Measurements from ENCODE around the gene COQ4.

COQ4 gene

DNA sequence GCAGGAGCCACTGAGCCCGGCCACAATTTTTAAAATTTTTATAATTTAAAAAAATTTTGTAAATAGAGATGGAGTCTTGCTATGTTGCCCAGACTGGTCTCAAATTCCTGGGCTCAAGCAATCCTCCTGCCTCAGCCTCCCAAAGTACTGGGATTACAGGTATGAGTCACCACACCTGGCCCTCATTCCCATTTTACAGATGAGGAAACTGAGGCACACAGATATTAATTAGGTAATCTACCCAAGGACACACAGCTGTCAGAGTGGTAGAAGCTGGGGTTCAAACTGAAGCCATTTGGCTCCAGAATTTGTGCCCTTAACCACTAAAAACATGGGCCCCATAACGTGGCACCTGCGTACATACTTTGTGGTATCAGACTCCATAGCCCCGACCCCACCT, 7.9 kb upstream of the COQ4 start:
- no peak overlapping the region for H3K4me2 ChIP-seq (ENCODE audit: low read depth, low read length, poor library complexity, severe bottlenecking)
- H3K79me2 ChIP-seq (ENCODE audit: insufficient read depth, low read length), result no peaks in the 10 kb centered on the region
- no peaks in the 10 kb centered on the region for H3K9me3 ChIP-seq (ENCODE audit: insufficient read depth, low read depth, low read length)
- H3K4me1 ChIP-seq (ENCODE audit: insufficient read depth, low read length, poor library complexity, severe bottlenecking), result no peaks in the 10 kb centered on the region
- no peak overlapping the region for H2AFZ ChIP-seq (ENCODE audit: low read length)
- H3K9me2 ChIP-seq (replicated peaks; ENCODE audit: low read depth, low read length), result no peaks in the 10 kb centered on the region
- TF ChIP-seq, protein P1, sequence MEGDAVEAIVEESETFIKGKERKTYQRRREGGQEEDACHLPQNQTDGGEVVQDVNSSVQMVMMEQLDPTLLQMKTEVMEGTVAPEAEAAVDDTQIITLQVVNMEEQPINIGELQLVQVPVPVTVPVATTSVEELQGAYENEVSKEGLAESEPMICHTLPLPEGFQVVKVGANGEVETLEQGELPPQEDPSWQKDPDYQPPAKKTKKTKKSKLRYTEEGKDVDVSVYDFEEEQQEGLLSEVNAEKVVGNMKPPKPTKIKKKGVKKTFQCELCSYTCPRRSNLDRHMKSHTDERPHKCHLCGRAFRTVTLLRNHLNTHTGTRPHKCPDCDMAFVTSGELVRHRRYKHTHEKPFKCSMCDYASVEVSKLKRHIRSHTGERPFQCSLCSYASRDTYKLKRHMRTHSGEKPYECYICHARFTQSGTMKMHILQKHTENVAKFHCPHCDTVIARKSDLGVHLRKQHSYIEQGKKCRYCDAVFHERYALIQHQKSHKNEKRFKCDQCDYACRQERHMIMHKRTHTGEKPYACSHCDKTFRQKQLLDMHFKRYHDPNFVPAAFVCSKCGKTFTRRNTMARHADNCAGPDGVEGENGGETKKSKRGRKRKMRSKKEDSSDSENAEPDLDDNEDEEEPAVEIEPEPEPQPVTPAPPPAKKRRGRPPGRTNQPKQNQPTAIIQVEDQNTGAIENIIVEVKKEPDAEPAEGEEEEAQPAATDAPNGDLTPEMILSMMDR (conservative IDR thresholded peaks at IDR 0.05; ENCODE audit: low read length), result no peak
- TF ChIP-seq EZH2phosphoT487 (IDR thresholded peaks at IDR 0.05; ENCODE audit: borderline replicate concordance), result no peak
- no peaks in the 10 kb centered on the region for H4K20me1 ChIP-seq (ENCODE audit: insufficient read depth, low read length, poor library complexity, severe bottlenecking)
- peaks cover 33% of the 10 kb centered on the region; the same call in 1 of the 2 replicates for H3K36me3 ChIP-seq (ENCODE audit: insufficient read depth, low read length)
- H3F3A ChIP-seq (ENCODE audit: low read depth), result no peaks in the 10 kb centered on the region
- H3K27me3 ChIP-seq (ENCODE audit: insufficient read depth, low read length, poor library complexity, severe bottlenecking), result no peaks in the 10 kb centered on the region
- no peak overlapping the region for H3K9ac ChIP-seq (ENCODE audit: low read depth, low read length, poor library complexity, severe bottlenecking)
- H3K4me3 ChIP-seq (ENCODE audit: low read length, poor library complexity, severe bottlenecking), result no peak overlapping the region

DNA sequence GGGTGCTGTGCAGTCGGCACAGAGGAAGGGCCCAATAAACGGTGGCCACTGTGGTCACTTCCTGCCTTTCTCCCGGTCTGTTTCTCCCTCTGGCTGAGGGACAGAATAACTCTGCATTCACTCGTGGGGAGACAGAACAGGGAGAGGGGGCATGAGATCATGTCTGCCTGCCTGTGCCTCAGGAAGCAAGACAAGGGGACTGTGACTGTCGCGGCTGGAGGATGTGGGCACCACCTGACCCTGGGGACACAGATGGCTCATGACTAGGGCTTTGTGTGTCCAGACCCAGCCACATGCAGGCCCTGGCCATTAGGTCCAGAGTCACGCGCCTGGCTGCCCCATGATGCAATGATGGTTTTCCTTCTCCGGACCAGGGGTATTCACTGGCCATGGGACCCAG, 6.2 kb upstream of the COQ4 start:
- no peak overlapping the region for H3K9ac ChIP-seq (ENCODE audit: low read depth, low read length, poor library complexity, severe bottlenecking)
- no peaks in the 10 kb centered on the region for H3F3A ChIP-seq (ENCODE audit: low read depth)
- TF ChIP-seq EZH2phosphoT487 (IDR thresholded peaks at IDR 0.05; ENCODE audit: borderline replicate concordance), result no peak
- TF ChIP-seq, protein P1 (conservative IDR thresholded peaks at IDR 0.05; ENCODE audit: low read length), result no peak
- H3K4me2 ChIP-seq (ENCODE audit: low read depth, low read length, poor library complexity, severe bottlenecking), result no peak overlapping the region
- H3K4me3 ChIP-seq (ENCODE audit: low read length, poor library complexity, severe bottlenecking), result no peak overlapping the region
- peaks cover 18% of the 10 kb centered on the region; the same call in 1 of the 2 replicates for H3K36me3 ChIP-seq (ENCODE audit: insufficient read depth, low read length)
- H3K27me3 ChIP-seq (ENCODE audit: insufficient read depth, low read length, poor library complexity, severe bottlenecking), result no peaks in the 10 kb centered on the region
- no peaks in the 10 kb centered on the region for H4K20me1 ChIP-seq (ENCODE audit: insufficient read depth, low read length, poor library complexity, severe bottlenecking)
- H3K9me2 ChIP-seq (replicated peaks; ENCODE audit: low read depth, low read length), result no peaks in the 10 kb centered on the region
- peaks cover 7% of the 10 kb centered on the region for H3K79me2 ChIP-seq (ENCODE audit: insufficient read depth, low read length)
- no peaks in the 10 kb centered on the region for H3K9me3 ChIP-seq (ENCODE audit: insufficient read depth, low read depth, low read length)
- no peak overlapping the region for H2AFZ ChIP-seq (ENCODE audit: low read length)
- H3K4me1 ChIP-seq (ENCODE audit: insufficient read depth, low read length, poor library complexity, severe bottlenecking), result peaks cover 6% of the 10 kb centered on the region

DNA sequence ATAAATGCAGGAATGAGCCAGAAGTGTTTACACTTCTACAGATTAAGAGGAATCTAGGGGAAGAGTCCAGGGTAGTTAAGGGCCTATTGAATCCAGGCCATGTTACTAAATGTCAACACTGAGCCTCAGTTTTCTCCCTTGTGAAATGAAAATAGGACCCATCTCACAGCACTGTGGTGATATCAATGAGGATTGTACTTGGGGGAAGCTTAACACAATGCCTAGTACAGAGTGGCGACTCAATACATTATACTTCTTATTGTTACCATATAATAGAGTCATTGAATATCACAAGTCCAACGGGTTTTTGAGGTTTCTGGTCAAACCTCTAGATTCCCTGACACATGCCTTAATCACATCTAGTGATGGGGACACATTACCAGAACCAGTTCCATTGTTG, 5.0 kb upstream of the COQ4 start:
- H3K4me3 ChIP-seq (ENCODE audit: low read length, poor library complexity, severe bottlenecking), result no peak overlapping the region
- no peak overlapping the region for H3K9ac ChIP-seq (ENCODE audit: low read depth, low read length, poor library complexity, severe bottlenecking)
- no peak overlapping the region for H2AFZ ChIP-seq (ENCODE audit: low read length)
- no peaks in the 10 kb centered on the region for H3K27me3 ChIP-seq (ENCODE audit: insufficient read depth, low read length, poor library complexity, severe bottlenecking)
- no peaks in the 10 kb centered on the region for H3K9me3 ChIP-seq (ENCODE audit: insufficient read depth, low read depth, low read length)
- peaks cover 8% of the 10 kb centered on the region for H3K4me1 ChIP-seq (ENCODE audit: insufficient read depth, low read length, poor library complexity, severe bottlenecking)
- H3K4me2 ChIP-seq (ENCODE audit: low read depth, low read length, poor library complexity, severe bottlenecking), result no peak overlapping the region
- peaks cover 14% of the 10 kb centered on the region for H3K79me2 ChIP-seq (ENCODE audit: insufficient read depth, low read length)
- TF ChIP-seq, protein P1 (conservative IDR thresholded peaks at IDR 0.05; ENCODE audit: low read length), result no peak
- no peak for TF ChIP-seq EZH2phosphoT487 (IDR thresholded peaks at IDR 0.05; ENCODE audit: borderline replicate concordance)
- no peaks in the 10 kb centered on the region for H4K20me1 ChIP-seq (ENCODE audit: insufficient read depth, low read length, poor library complexity, severe bottlenecking)
- H3K9me2 ChIP-seq (replicated peaks; ENCODE audit: low read depth, low read length), result no peaks in the 10 kb centered on the region
- peaks cover 18% of the 10 kb centered on the region; the same call in 1 of the 2 replicates for H3K36me3 ChIP-seq (ENCODE audit: insufficient read depth, low read length)
- no peaks in the 10 kb centered on the region for H3F3A ChIP-seq (ENCODE audit: low read depth)

Measured in Loucy (cell line).